ENCODE data around the gene IRX2. TPM values are rescaled to one million over a fixed set of nuclear protein-coding genes. Genes with fewer than 3 reads are reported as not detected.

The IRX2 gene
- total and polyA plus RNA-seq, 2 of the 8 experiments (the other 6 are each of a cell fraction or from before 2014, with no cell fraction given), result 23.4 to 40.4 TPM

GRCh38 chr5:2708132-2708531 is 43.3 kb downstream of the IRX2 start:
- POLR2A ChIA-PET (ENCODE audit: partially characterized antibody), result no interaction called here
- 94% methylated on average over 15 of the region's 15 CpGs; no CpG with 5 or more reads in 1 of the 2 experiments for WGBS, 2 experiments (ENCODE audit: extremely low coverage in 1 of 2, insufficient coverage in 1 of 2, insufficient read length in 1 of 2, insufficient replicate concordance in 2 of 2, low coverage in 1 of 2, low lambda C conversion rate in 2 of 2, missing lambda C conversion rate in 1 of 2)
- no peak overlapping the region for H3K27ac ChIP-seq (ENCODE audit: low read depth, low read length)

More at GRCh38 chr5:2708132-2708531, 43.3 kb downstream of the IRX2 start:
- Histone ChIP-seq H3K9me3 (ENCODE audit: insufficient read depth in 2 of 2, low read depth in 1 of 2, low read length in 1 of 2) (peaks cover 0 to 2% of the 10 kb centered on the region in 2 experiments; a peak in 1 of 4 replicates), H2AFZ (ENCODE audit: low read length) (no peak overlapping the region), H2BK20ac (ENCODE audit: low read length) (no peak overlapping the region), H2BK5ac (ENCODE audit: low read depth, low read length) (no peak overlapping the region), H3K79me2 (ENCODE audit: control insufficient read depth in 1 of 2, insufficient read depth in 2 of 2, low read length in 2 of 2) (no peaks in the 10 kb centered on the region), H3K23ac (ENCODE audit: insufficient read length) (no peak overlapping the region), H3K79me1 (ENCODE audit: low read depth, low read length) (no peaks in the 10 kb centered on the region), H2BK12ac (ENCODE audit: low read depth, low read length) (no peak overlapping the region), H2BK120ac (replicated peaks; ENCODE audit: low read depth, low read length) (no peak overlapping the region), H3K9ac (replicated peaks in 1 of 4; ENCODE audit: extremely low read depth in 1 of 4, low read depth in 3 of 4, low read length in 3 of 4) (no peak overlapping the region), H3K27me3 (replicated peaks in 1 of 4; ENCODE audit: control insufficient read depth in 3 of 4, extremely low read depth in 1 of 4, insufficient read depth in 3 of 4, low read length in 3 of 4) (no peaks in the 10 kb centered on the region), H3K4me1 (replicated peaks in 1 of 4; ENCODE audit: control insufficient read depth in 3 of 4, insufficient read depth in 4 of 4, low read length in 3 of 4) (peaks cover 0 to 6% (median 1%) of the 10 kb centered on the region in 4 experiments; a peak in 4 of 7 replicates), H4K91ac (replicated peaks; ENCODE audit: insufficient read length, low read length) (no peak overlapping the region), H3K14ac (ENCODE audit: insufficient read length) (no peak overlapping the region), H3K23me2 (ENCODE audit: low read depth, low read length) (peaks cover 3% of the 10 kb centered on the region; the same call in 1 of the 2 replicates), H3K4ac (replicated peaks; ENCODE audit: insufficient read length, low read depth, low read length) (no peak overlapping the region), H3K18ac (ENCODE audit: extremely low read depth, low read length) (no peak overlapping the region), H4K20me1 (replicated peaks in 1 of 2; ENCODE audit: control insufficient read depth in 1 of 2, insufficient read depth in 2 of 2, low read length in 2 of 2) (no peaks in the 10 kb centered on the region), H3K36me3 (ENCODE audit: control insufficient read depth in 2 of 4, insufficient read depth in 4 of 4, low read length in 3 of 4) (no peaks in the 10 kb centered on the region), H3K56ac (replicated peaks; ENCODE audit: insufficient read length, low read depth, low read length) (no peak overlapping the region), H2AK5ac (ENCODE audit: low read depth, low read length) (no peak overlapping the region), H4K8ac (ENCODE audit: extremely low read depth, insufficient read depth, low read length) (no peak overlapping the region), H2BK15ac (ENCODE audit: low read length) (no peak overlapping the region), H3K4me3 (ENCODE audit: extremely low read depth in 1 of 4, insufficient read depth in 2 of 4, low read depth in 3 of 4, low read length in 4 of 4) (no peak overlapping the region), H4K5ac (ENCODE audit: insufficient read length, low read depth, low read length) (no peak overlapping the region), H3K4me2 (ENCODE audit: insufficient read depth in 1 of 2, low read depth in 2 of 2, low read length in 2 of 2) (no peak overlapping the region)
- TF ChIP-seq SP4 (IDR thresholded peaks at IDR 0.05; ENCODE audit: low read length) (no peak), PHF8 (conservative IDR thresholded peaks at IDR 0.05; ENCODE audit: low read depth, low read length) (no peak), SRF (IDR thresholded peaks at IDR 0.05; ENCODE audit: low read depth, low read length) (no peak), RBBP5 (IDR thresholded peaks at IDR 0.05; ENCODE audit: borderline replicate concordance, low read depth, low read length) (no peak), SUZ12 (IDR thresholded peaks at IDR 0.05; ENCODE audit: low read length) (no peak), CHD1 (IDR thresholded peaks at IDR 0.05; ENCODE audit: low read depth, low read length) (no peak), E2F6 (IDR thresholded peaks at IDR 0.05) (no peak), ASH2L (IDR thresholded peaks at IDR 0.05; ENCODE audit: low read length) (no peak), RFX5 (IDR thresholded peaks at IDR 0.05; ENCODE audit: borderline replicate concordance, low read depth, low read length) (no peak), YY1 (IDR thresholded peaks at IDR 0.05; ENCODE audit: low read depth, low read length) (no peak), KDM1A (IDR thresholded peaks at IDR 0.05; ENCODE audit: borderline replicate concordance, low read length) (no peak), CHD2 (IDR thresholded peaks at IDR 0.05; ENCODE audit: low read length) (no peak), ATF3 (IDR thresholded peaks at IDR 0.05; ENCODE audit: insufficient read depth, low read depth, low read length) (no peak), TCF12 (IDR thresholded peaks at IDR 0.05; ENCODE audit: low read depth, low read length) (no peak)
- DNase-seq (ENCODE audit: low read depth in 1 of 2, low spot score in 2 of 2) (no peak), FAIRE-seq (no peak)
- CTCF ChIA-PET (ENCODE audit: partially characterized antibody), result no interaction called here
